Duodenal mucosa (tissue), 2 donors: ENCODE measurements around the gene POLE3.
A peak's percentile ranks its signal among the peaks of the same experiment; 100 is the strongest.
"Not testable (repeated sequence)": the region's sequence is repeated elsewhere in the genome, so short reads cannot be mapped to it uniquely, and the experiment has no call there.

Source experiments
- H3K27ac ChIP-seq: one replicate; pipeline ENCODE4 v1.7.0; 2013; ENCODE audit warnings: low read depth, low read length
- H3K27me3 ChIP-seq, 2 donors: one replicate each; pipeline ENCODE4 v1.7.0; 2013; ENCODE audit warnings: low read length in 2 of 2, control low read depth in 1 of 2; ENCODE audit not compliant: insufficient read depth in 2 of 2, control insufficient read depth in 1 of 2
- H3K36me3 ChIP-seq, 2 donors: one replicate each; pipeline ENCODE4 v1.7.0; 2013; ENCODE audit warnings: low read length in 2 of 2, control low read depth in 1 of 2; ENCODE audit not compliant: insufficient read depth in 2 of 2, control insufficient read depth in 1 of 2
- H3K4me1 ChIP-seq, 2 donors: one replicate each; pipeline ENCODE4 v1.7.0; 2013; ENCODE audit warnings: low read length in 2 of 2, control low read depth in 1 of 2; ENCODE audit not compliant: insufficient read depth in 2 of 2, control insufficient read depth in 1 of 2
- H3K4me3 ChIP-seq, 2 donors: one replicate each; pipeline ENCODE4 v1.7.0; 2013; ENCODE audit warnings: low read length in 2 of 2, low read depth in 1 of 2
- H3K9ac ChIP-seq, 2 donors: one replicate each; pipeline ENCODE4 v1.7.0; 2013; ENCODE audit warnings: low read length in 2 of 2, low read depth in 1 of 2
- H3K9me3 ChIP-seq, 2 donors: one replicate each; pipeline ENCODE4 v1.7.0; 2013; ENCODE audit warnings: low read length in 2 of 2, control low read depth in 1 of 2; ENCODE audit not compliant: control insufficient read depth in 1 of 2

POLE3 gene

DNA sequence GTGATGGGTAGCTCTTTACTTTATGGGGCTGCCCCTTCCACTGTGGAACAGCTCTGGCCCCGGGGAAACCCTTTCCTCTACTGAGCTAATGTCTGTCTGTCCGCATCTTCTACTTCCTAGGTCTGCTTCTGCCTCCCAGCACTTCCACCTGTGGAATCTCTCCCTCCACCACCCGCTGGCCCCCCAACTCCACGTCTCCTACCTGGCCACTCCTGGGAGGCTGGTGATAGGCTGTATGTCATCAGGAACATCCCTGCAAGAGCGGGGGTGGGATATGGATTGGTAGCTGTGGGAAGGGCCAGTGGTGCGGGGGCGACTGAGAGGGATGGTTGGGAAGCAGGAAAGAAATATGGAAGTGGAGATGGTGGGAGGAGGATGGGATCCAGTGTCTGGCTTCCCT is 18.6 kb downstream of the POLE3 start:
- H3K27ac ChIP-seq, result no peak overlapping the region
- H3K36me3 ChIP-seq, result peaks cover 31 to 59% of the 10 kb centered on the region in 2 donors
- H3K9ac ChIP-seq, result no peak overlapping the region
- peaks cover 27 to 42% of the 10 kb centered on the region in 2 donors for H3K4me1 ChIP-seq
- no peaks in the 10 kb centered on the region for H3K27me3 ChIP-seq
- no peaks in the 10 kb centered on the region for H3K9me3 ChIP-seq
- no peak overlapping the region for H3K4me3 ChIP-seq

DNA sequence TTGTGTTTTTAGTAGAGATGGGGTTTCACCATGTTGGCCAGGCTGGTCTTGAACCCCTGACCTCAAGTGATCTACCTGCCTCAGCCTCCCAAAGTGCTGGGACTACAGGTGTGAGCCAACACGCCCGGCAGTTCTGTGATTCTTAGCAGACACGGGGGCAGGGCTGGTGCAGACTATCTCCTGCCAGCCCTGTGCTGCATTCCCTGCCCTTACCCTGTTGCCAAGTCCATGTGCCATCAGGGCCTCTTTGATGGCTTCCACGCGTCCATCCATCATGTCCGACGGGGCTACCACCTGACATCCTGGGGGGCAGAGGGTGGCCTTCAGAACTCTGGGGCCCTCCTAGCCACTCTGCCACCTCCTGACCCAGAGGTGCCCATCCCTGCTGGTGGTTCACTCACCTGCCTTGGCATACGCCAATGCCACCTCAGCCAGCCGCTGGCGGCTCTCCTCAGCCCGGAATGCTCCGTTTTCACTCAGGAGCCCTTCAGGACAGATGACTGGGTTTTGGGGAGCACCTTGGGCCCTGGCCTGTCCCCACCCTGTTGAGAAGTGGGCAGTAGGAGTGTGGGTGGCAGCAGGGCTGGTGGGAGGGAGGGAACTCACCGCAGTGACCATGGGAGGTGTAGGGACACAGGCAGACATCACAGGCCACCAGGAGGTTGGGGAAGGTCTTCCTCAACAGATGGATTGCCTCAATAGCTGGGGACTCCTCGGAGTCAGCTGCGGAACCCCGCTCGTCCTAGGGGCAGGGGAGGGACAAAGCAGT is 20.1 kb downstream of the POLE3 start:
- no peak overlapping the region for H3K27ac ChIP-seq
- peaks cover 28 to 62% of the 10 kb centered on the region in 2 donors for H3K36me3 ChIP-seq
- peaks cover 38 to 40% of the 10 kb centered on the region in 2 donors for H3K4me1 ChIP-seq
- no peaks in the 10 kb centered on the region for H3K27me3 ChIP-seq
- H3K9me3 ChIP-seq, result no peaks in the 10 kb centered on the region
- H3K4me3 ChIP-seq, result no peak overlapping the region
- no peak overlapping the region for H3K9ac ChIP-seq

DNA sequence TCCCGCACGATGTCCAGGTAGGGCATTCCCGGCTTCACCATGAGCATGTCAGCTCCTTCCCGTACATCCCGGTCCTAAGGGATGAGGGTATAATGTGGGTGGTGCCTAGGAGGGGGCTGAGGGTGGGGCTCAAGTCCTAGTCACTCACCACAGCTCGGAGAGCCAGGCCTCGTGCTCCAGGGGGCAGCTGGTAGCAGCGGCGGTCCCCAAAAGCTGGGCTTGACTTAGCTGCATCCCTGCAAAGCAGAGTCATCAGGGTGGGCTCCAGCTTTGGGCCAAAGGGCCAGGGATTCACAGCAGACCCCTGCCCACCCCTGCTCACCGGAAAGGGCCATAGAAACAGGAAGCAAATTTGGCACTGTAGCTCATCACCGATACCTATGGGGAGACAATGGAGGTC is 21.0 kb downstream of the POLE3 start:
- Histone ChIP-seq H3K9ac (no peak overlapping the region), H3K27me3 (no peaks in the 10 kb centered on the region), H3K9me3 (no peaks in the 10 kb centered on the region), H3K27ac (no peak overlapping the region), H3K4me1 (peaks cover 35 to 38% of the 10 kb centered on the region in 2 donors), H3K36me3 (peaks cover 28 to 59% of the 10 kb centered on the region in 2 donors), H3K4me3 (no peak overlapping the region)

DNA sequence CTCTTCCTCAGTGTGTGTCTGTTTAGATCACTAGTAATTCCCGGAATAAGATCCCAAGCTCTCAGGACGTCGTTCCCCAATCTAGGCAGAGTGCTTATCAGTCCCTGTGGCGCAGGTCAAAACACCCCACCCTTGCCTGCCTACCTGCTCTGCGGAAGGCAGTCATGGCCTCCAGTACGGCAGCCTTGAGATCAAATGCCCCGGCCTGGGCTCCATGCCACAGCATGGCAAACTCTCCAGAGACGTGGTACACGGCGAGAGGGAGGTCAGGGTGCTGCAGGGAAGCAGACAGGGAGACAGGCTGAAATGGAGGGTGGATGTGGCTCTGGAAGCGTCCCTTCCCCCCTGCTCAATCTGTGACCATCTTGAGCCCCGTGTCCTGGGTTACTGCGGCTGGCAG is 21.6 kb downstream of the POLE3 start:
- no peaks in the 10 kb centered on the region for H3K27me3 ChIP-seq
- peaks cover 28 to 59% of the 10 kb centered on the region in 2 donors for H3K36me3 ChIP-seq
- no peaks in the 10 kb centered on the region for H3K9me3 ChIP-seq
- no peak overlapping the region for H3K27ac ChIP-seq
- H3K4me1 ChIP-seq, result peaks cover 35 to 41% of the 10 kb centered on the region in 2 donors
- H3K4me3 ChIP-seq, result no peak overlapping the region
- H3K9ac ChIP-seq, result no peak overlapping the region

DNA sequence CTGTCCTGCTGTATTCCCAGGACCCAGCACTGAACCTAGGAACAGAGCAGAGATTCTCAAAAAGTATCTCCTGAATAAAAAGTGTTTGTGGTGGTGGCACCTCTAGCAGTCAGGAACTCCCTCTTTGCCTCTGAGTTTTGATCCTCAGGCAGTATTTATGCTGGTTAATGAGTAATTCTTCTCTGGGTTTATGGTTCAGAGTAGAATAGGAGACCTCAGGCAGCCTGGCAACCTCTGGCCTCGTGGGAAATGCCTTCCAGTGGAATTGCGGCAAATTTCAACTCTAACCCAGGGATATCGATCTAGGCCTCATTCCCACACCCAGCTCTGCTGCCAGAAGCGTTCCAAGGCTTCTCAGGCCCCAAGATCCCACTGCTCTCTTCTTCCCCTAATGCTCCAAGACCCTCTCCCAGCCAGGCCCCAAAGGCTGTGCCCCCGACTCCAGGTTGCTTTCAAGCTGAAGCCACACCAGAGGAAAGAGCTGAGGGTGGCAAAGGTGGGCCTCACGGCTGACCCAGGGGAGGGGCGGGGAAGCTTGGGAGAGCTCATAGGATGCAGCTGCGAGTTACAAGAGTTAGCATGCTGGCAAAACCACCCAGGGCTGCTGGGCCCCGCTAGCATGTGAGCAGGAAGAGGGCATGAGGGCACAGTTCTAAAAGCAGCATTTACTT is 22.8 kb downstream of the POLE3 start:
- H3K9me3 ChIP-seq, result no peaks in the 10 kb centered on the region
- peak overlapping the region; percentile 57 for H3K27ac ChIP-seq
- peak overlapping the region in 1 of 2 donors; percentile 0 for H3K9ac ChIP-seq
- H3K4me1 ChIP-seq, result peaks cover 35 to 41% of the 10 kb centered on the region in 2 donors
- H3K27me3 ChIP-seq, result no peaks in the 10 kb centered on the region
- H3K36me3 ChIP-seq, result peaks cover 28 to 52% of the 10 kb centered on the region in 2 donors
- H3K4me3 ChIP-seq, result peak overlapping the region; percentile 6 to 8

DNA sequence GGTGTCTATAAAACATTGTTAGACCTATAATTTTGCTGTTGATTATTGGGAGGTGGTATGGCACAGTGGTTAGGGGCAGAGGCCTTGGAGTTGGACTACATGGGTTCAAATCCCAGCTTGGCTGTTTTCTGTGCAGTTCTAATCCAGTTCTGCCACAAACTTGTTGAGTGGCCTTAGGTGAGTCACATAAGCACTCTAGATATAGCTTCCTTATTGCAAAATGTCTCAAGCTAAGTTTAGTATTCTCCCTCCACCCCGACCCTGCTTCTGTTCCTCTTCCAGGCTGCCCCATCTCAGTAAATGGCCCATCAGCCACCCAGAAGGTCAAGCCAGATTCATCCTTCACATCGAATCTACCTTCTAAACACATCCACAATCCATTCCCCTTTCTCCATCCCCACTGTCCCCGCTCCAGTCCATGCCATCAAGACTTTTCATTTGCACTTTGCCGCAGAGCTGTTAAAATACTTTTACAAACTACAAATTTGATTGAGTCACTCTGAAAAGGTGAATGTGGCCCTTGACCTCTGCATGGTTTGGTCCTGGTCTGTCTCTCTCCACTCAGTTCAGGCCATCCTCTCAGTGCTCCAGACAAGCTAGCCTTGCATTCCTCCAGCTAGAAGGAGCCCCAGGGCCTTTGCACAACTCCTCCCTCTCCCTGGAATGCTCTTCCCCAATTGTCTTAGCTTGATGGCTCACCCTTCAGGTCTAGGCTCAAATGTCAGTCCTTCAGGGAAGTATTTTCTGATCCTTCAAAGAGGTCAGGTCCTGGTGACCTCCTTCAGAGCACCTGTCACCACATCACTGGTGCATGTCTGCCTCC is 23.7 kb downstream of the POLE3 start:
- peaks cover 35 to 41% of the 10 kb centered on the region in 2 donors for H3K4me1 ChIP-seq
- H3K36me3 ChIP-seq, result peaks cover 21 to 43% of the 10 kb centered on the region in 2 donors
- H3K4me3 ChIP-seq, result peak overlapping the region; percentile 6 to 29
- no peaks in the 10 kb centered on the region for H3K9me3 ChIP-seq
- no peak overlapping the region for H3K9ac ChIP-seq
- H3K27me3 ChIP-seq, result no peaks in the 10 kb centered on the region
- peak overlapping the region; percentile 57 for H3K27ac ChIP-seq

DNA sequence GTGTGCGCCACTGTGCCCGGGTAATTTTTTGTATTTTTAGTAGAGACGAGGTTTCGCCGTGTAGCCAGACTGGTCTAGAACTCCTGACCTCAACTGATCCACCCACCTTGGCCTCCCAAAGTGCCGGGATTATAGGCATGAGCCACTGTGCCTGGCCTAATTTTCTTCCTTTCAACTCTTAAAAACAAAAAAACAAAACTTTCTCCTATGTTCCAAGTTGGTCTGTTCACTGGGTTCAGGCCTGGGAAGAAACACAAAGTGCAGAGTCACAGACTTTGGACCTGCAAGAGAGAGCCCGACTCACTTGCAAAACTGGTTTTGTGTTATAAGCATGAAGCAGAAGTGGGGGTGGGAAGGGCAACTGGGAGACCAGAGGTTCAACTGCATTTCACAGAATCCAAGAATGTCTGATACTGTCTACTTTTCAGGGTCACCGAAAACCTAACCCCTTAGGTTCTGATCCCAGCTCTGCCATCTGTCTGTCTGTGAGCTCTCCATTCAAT is 28.5 kb downstream of the POLE3 start:
- H3K36me3 ChIP-seq, result peaks cover 0 to 7% of the 10 kb centered on the region in 2 donors
- no peak overlapping the region for H3K9ac ChIP-seq
- H3K4me1 ChIP-seq, result peaks cover 31 to 34% of the 10 kb centered on the region in 2 donors
- H3K9me3 ChIP-seq, result no peaks in the 10 kb centered on the region
- H3K4me3 ChIP-seq, result peak overlapping the region in 1 of 2 donors; percentile 36
- no peak overlapping the region for H3K27ac ChIP-seq
- H3K27me3 ChIP-seq, result no peaks in the 10 kb centered on the region

DNA sequence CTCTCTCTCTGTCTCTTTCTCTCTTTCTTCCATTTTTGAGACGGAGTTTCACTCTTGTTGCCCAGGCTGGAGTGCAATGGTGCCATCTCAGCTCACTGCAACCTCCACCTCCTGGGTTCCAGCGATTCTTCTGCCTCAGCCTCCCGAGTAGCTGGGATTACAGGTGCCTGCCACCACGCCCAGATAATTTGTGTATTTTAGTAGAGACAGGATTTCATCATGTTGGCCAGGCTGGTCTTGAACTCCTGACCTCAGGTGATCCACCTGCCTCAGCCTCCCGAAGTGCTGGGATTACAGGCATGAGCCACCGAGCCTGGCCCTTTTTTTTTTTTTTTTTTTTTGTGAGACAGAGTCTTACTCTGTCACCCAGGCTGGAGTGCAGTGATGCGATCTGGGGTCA is 29.0 kb downstream of the POLE3 start:
- H3K4me1 ChIP-seq, result peaks cover 26 to 29% of the 10 kb centered on the region in 2 donors
- H3K27ac ChIP-seq, result not testable (repeated sequence)

DNA sequence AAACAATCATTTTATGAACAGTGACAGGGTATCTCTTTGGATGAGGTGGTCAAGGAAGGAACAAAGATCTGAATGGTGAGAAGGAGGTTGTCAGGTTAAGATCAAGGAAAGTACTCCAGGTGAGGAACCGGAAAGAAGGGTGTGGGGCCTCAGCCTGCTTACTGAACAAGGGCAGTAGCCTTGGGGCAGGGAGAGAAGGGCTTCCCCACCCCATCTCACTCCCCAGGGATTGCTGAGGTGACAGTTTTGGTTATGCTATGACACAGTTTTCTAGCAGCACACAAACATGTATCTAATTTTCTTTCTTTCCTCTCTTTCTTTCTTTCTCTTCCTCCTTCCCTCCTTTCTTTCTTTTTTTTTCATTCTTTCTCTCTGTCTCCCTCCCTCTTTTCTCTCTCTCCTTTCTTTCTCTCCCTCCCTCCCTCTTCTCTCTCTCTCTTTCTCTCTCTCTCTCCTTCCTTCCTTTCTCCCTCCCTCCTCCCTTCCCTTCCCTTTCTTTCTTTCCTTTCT is 29.6 kb downstream of the POLE3 start:
- H3K4me3 ChIP-seq, result peak overlapping the region in 1 of 2 donors; percentile 35
- no peak overlapping the region for H3K27ac ChIP-seq
- H3K9me3 ChIP-seq, result no peaks in the 10 kb centered on the region
- H3K4me1 ChIP-seq, result peaks cover 24 to 25% of the 10 kb centered on the region in 2 donors
- H3K27me3 ChIP-seq, result no peaks in the 10 kb centered on the region
- no peak overlapping the region for H3K9ac ChIP-seq
- peaks cover 0 to 5% of the 10 kb centered on the region in 2 donors for H3K36me3 ChIP-seq

More for the DNA sequence above, 29.0 kb downstream of the POLE3 start:
- not testable (repeated sequence) for H3K4me3 ChIP-seq, H3K9me3 ChIP-seq, H3K27me3 ChIP-seq, H3K9ac ChIP-seq, H3K36me3 ChIP-seq
